CMK (cell line): Measurements from ENCODE around the gene TRIM28.

Experiments
- DNase-seq: peaks from one replicate; pipeline ENCODE4 v3.0.0-alpha.2; 2010; ENCODE audit warnings: low read depth

Gene TRIM28

GRCh38 chr19:58549664-58550361 lies 5.9 kb downstream of the TRIM28 start:
- no peak for DNase-seq

GRCh38 chr19:58550362-58551122 lies 6.7 kb downstream of the TRIM28 start:
- DNase-seq: no peak

GRCh38 chr19:58551123-58551497 lies 7.2 kb downstream of the TRIM28 start:
- no peak for DNase-seq

- no peak for DNase-seq
Observed at GRCh38 chr19:58551577-58552471, 8.0 kb downstream of the TRIM28 start.

- no peak for DNase-seq
Observed at GRCh38 chr19:58552655-58553054, 8.8 kb downstream of the TRIM28 start.

- no peak for DNase-seq
Observed at GRCh38 chr19:58553799-58554493, 10.1 kb downstream of the TRIM28 start.

- peak; percentile 95 for DNase-seq
Observed at GRCh38 chr19:58554494-58555368, 10.9 kb downstream of the TRIM28 start, which contains the start of gene CHMP2A. TSS of gene CHMP2A (minus strand) at chr19:58555105. CDS start at chr19:58554212, 893 bp downstream.

GRCh38 chr19:58555369-58555885 lies 11.6 kb downstream of the TRIM28 start:
- DNase-seq: no peak

GRCh38 chr19:58555920-58556621 lies 12.2 kb downstream of the TRIM28 start:
- no peak for DNase-seq

- DNase-seq: no peak
Observed at GRCh38 chr19:58556622-58557220, 12.9 kb downstream of the TRIM28 start.

- no peak for DNase-seq
Observed at GRCh38 chr19:58557221-58558065, 13.6 kb downstream of the TRIM28 start.

GRCh38 chr19:58558066-58558622 lies 14.3 kb downstream of the TRIM28 start, which contains the start of gene UBE2M:
TSS of gene UBE2M (minus strand) at chr19:58558611. CDS start at chr19:58558381, 230 bp downstream.
- DNase-seq: no peak

GRCh38 chr19:58558623-58559274 lies 14.9 kb downstream of the TRIM28 start:
- peak; percentile 98 for DNase-seq

- DNase-seq: peak; percentile 98
Observed at GRCh38 chr19:58559275-58560006, 15.6 kb downstream of the TRIM28 start.

GRCh38 chr19:58560007-58560887 lies 16.4 kb downstream of the TRIM28 start:
- no peak for DNase-seq

GRCh38 chr19:58560921-58561320 lies 17.1 kb downstream of the TRIM28 start:
- DNase-seq: no peak
